ENCODE results near the gene SEC16A. TPM values are rescaled to one million over a fixed set of nuclear protein-coding genes. Genes with fewer than 3 reads are reported as not detected.

Gene SEC16A
- total RNA-seq, 2 experiments from 2014 or later, result 69.4 to 71.2 TPM

- Mint-ChIP-seq H3K27me3 (no peaks in the 10 kb centered on the region), H3K9me3 (no peaks in the 10 kb centered on the region), H3K4me3 (no peak overlapping the region), H3K4me1 (no peaks in the 10 kb centered on the region), H3K27ac (no peak overlapping the region), H3K36me3 (no peaks in the 10 kb centered on the region)
- no peak for DNase-seq
These were observed 39.7 kb upstream of the SEC16A start for GRCh38 chr9:136522314-136523237.

GRCh38 chr9:136521537-136521936 is 38.7 kb upstream of the SEC16A start:
- no peaks in the 10 kb centered on the region for H3K9me3 Mint-ChIP-seq
- H3K4me3 Mint-ChIP-seq, result no peak overlapping the region
- DNase-seq, result no peak
- no peak overlapping the region for H3K27ac Mint-ChIP-seq
- H3K27me3 Mint-ChIP-seq, result no peaks in the 10 kb centered on the region
- no peaks in the 10 kb centered on the region for H3K36me3 Mint-ChIP-seq
- H3K4me1 Mint-ChIP-seq, result no peaks in the 10 kb centered on the region

- Mint-ChIP-seq H3K36me3 (no peaks in the 10 kb centered on the region), H3K27me3 (no peaks in the 10 kb centered on the region), H3K4me3 (no peak overlapping the region), H3K4me1 (no peaks in the 10 kb centered on the region), H3K9me3 (no peaks in the 10 kb centered on the region), H3K27ac (no peak overlapping the region)
- no peak for DNase-seq
These were observed 37.3 kb upstream of the SEC16A start for GRCh38 chr9:136520053-136520540.

- H3K27ac Mint-ChIP-seq, result no peak overlapping the region
- no peaks in the 10 kb centered on the region for H3K27me3 Mint-ChIP-seq
- peaks cover 3% of the 10 kb centered on the region for H3K36me3 Mint-ChIP-seq
- no peak for DNase-seq
- H3K4me3 Mint-ChIP-seq, result no peak overlapping the region
- no peaks in the 10 kb centered on the region for H3K4me1 Mint-ChIP-seq
- H3K9me3 Mint-ChIP-seq, result no peaks in the 10 kb centered on the region
These were observed 36.6 kb upstream of the SEC16A start for GRCh38 chr9:136519263-136520052.

DNA sequence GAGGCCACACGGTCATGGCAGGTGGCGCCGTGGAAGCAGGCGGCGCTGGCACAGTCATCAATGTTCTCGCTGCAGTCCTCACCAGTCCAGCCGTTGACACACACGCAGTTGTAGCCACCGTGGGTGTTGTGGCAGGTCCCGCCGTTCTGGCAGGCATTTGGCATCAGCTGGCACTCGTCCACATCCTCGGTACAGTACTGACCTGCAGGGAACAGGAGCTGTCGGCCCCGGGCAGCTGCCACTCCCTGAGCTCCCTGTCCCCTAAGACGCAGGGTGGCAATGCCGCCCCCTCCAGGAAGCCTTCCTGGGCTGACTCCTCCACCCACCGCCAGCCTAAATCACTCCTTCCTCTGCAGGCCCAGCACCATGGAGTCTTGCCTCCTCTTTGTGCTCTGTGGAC is 35.8 kb upstream of the SEC16A start:
- H3K27me3 Mint-ChIP-seq, result no peaks in the 10 kb centered on the region
- no peak overlapping the region for H3K4me3 Mint-ChIP-seq
- no peak for DNase-seq
- H3K9me3 Mint-ChIP-seq, result no peaks in the 10 kb centered on the region
- H3K27ac Mint-ChIP-seq, result no peak overlapping the region
- H3K4me1 Mint-ChIP-seq, result no peaks in the 10 kb centered on the region
- H3K36me3 Mint-ChIP-seq, result peaks cover 3% of the 10 kb centered on the region

DNA sequence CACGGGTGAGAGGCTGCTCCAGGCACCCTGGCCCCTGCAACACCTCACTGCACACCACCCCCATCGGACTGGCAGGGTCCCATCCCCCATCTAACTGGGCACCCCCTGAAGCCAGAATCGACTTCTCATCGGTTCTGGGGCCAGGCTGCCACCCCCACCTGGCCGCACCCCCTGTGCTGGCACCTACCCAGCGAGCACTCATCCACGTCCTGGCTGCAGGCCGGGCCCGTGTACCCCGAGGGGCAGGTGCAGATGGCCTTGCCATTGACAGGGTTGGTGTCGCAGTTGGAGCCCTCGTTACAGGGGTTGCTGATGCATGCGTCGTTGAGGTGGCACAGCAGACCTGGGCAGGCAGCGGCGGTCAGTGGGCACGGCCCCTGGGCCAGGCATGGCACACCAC is 35.1 kb upstream of the SEC16A start:
- H3K36me3 Mint-ChIP-seq, result peaks cover 7% of the 10 kb centered on the region
- H3K27me3 Mint-ChIP-seq, result no peaks in the 10 kb centered on the region
- H3K4me1 Mint-ChIP-seq, result no peaks in the 10 kb centered on the region
- H3K9me3 Mint-ChIP-seq, result no peaks in the 10 kb centered on the region
- H3K27ac Mint-ChIP-seq, result no peak overlapping the region
- DNase-seq, result no peak
- no peak overlapping the region for H3K4me3 Mint-ChIP-seq

- Mint-ChIP-seq H3K27me3 (no peaks in the 10 kb centered on the region), H3K27ac (no peak overlapping the region), H3K9me3 (no peaks in the 10 kb centered on the region), H3K4me3 (no peak overlapping the region), H3K4me1 (no peaks in the 10 kb centered on the region), H3K36me3 (peaks cover 7% of the 10 kb centered on the region)
- no peak for DNase-seq
These were observed 34.3 kb upstream of the SEC16A start for GRCh38 chr9:136517012-136517743.

DNA sequence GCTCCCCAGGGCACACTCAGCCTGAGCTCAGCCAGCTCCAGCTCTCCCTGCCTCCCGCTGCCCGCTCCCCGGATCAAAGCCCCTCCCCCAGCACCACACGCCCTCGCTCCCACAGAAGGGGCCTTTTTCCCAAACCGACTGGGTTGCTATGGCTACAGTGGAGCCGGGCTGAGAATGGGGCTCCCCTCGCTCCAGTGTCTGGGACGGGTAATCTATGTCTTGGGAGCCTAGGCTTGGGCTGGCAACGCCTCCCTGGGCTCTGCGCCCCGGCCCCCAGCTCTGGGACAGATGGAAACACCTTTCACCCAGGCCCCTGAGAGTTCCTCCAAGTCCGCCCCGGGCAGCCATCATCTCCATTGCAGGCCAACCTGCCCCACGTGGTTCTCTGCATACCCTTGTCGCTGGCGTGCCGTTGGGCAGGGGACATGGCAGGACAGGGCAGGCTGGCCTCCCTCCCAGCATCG is 33.4 kb upstream of the SEC16A start:
- Mint-ChIP-seq H3K27me3 (no peaks in the 10 kb centered on the region), H3K4me1 (no peaks in the 10 kb centered on the region), H3K9me3 (no peaks in the 10 kb centered on the region), H3K27ac (no peak overlapping the region), H3K36me3 (peaks cover 7% of the 10 kb centered on the region), H3K4me3 (no peak overlapping the region)
- no peak for DNase-seq

- H3K27me3 Mint-ChIP-seq, result no peaks in the 10 kb centered on the region
- no peak overlapping the region for H3K4me3 Mint-ChIP-seq
- no peak overlapping the region for H3K27ac Mint-ChIP-seq
- H3K4me1 Mint-ChIP-seq, result no peaks in the 10 kb centered on the region
- DNase-seq, result no peak
- no peaks in the 10 kb centered on the region for H3K9me3 Mint-ChIP-seq
- H3K36me3 Mint-ChIP-seq, result peaks cover 7% of the 10 kb centered on the region
These were observed 32.4 kb upstream of the SEC16A start for GRCh38 chr9:136515276-136515675.

GRCh38 chr9:136514022-136514714 is 31.3 kb upstream of the SEC16A start:
- DNase-seq, result no peak
- Mint-ChIP-seq H3K9me3 (no peaks in the 10 kb centered on the region), H3K27me3 (no peaks in the 10 kb centered on the region), H3K27ac (no peak overlapping the region), H3K36me3 (peaks cover 7% of the 10 kb centered on the region), H3K4me1 (no peaks in the 10 kb centered on the region), H3K4me3 (no peak overlapping the region)

DNA sequence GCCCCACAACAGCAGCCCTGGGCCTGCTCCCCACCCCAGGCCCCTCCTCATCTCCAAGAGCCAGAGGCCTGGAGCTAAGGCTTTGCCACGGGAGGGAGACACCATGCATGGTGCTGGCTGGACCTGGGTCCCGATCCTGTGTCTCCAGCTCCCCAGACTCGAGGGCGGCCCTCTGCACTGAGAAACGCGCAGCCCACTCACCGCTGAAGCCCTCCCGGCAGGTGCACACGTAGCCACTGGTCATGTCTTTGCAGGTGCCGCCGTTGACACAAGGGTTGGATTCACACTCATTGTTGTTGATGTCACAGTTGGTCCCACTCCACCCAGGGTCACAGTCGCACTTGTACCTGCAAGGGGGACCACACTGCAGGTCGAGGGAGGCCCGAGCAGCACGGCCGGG is 30.4 kb upstream of the SEC16A start:
- DNase-seq, result no peak
- H3K36me3 Mint-ChIP-seq, result peaks cover 7% of the 10 kb centered on the region
- H3K9me3 Mint-ChIP-seq, result no peaks in the 10 kb centered on the region
- no peaks in the 10 kb centered on the region for H3K4me1 Mint-ChIP-seq
- H3K4me3 Mint-ChIP-seq, result no peak overlapping the region
- H3K27me3 Mint-ChIP-seq, result no peaks in the 10 kb centered on the region
- no peak overlapping the region for H3K27ac Mint-ChIP-seq

DNA sequence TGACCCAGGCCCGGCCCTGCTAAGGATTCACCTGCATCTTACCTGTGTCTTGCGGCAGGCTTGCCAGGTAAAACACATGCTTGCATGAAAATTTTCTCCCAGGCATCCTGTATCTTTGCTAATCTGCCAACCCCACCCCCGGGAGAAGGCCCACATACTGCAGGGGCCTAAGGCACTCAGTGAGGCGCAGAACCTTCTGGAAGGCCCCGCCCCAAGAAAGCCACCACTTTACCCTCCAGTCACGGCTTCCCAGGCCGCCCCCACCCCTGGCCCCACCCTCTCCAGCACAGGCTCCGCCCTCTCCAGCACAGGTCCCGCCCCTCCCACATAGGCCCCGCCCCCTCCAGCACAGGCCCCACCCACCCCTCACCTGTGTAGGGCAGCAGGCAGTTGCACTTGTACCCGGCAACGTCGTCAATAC is 29.8 kb upstream of the SEC16A start:
- H3K27ac Mint-ChIP-seq, result no peak overlapping the region

DNA sequence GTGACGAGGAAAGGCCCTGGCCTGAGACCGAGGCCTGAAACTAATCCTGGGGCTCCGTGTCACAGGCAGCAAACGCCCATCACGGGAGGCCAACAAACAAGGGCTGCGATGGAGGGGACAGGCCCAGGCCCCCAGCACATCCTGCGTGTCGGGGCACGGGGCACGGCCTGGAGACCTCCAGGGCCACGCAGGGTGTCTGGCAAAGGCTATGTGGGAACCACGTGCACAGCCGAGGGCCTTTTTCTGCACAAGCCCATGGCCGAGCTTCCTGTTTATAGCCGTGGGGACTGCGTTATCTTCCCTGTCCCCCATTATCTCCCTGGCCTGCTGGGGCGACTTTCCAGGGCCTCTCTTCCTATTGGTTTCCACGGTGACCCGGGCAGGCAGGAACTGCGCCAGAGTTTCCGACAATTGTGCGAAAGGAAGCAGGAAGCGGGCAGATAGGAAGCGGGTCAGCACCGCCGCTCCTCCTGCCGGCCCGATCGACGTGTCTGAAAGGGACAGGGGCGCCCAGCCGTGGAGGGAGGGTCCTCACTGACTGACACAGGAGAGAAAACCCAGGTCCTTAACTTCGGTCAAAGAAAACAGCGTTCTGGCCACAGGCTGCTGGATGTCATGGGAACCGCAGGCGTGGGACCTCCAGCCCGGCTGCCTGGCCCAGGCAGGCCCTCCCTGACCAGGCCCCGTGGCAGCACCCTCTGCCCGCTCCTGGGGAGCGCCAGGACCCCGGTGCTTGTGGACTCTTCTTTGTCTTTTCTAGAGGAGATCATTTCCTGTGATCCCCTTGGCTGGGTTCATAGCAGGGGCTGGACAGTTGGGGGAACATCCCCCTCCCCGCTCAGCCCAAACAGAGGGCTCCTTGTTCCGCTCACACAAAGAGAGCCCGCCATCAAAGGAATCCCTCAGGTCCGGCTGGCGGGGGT is 29.1 kb upstream of the SEC16A start:
- H3K36me3 Mint-ChIP-seq, result peaks cover 7% of the 10 kb centered on the region
- no peak overlapping the region for H3K4me3 Mint-ChIP-seq
- no peak overlapping the region for H3K27ac Mint-ChIP-seq
- no peaks in the 10 kb centered on the region for H3K9me3 Mint-ChIP-seq
- no peak for DNase-seq
- H3K4me1 Mint-ChIP-seq, result no peaks in the 10 kb centered on the region
- H3K27me3 Mint-ChIP-seq, result no peaks in the 10 kb centered on the region

More for the DNA sequence above, 29.8 kb upstream of the SEC16A start:
- H3K4me1 Mint-ChIP-seq, result no peaks in the 10 kb centered on the region
- no peak for DNase-seq
- peaks cover 7% of the 10 kb centered on the region for H3K36me3 Mint-ChIP-seq
- no peaks in the 10 kb centered on the region for H3K27me3 Mint-ChIP-seq
- no peak overlapping the region for H3K4me3 Mint-ChIP-seq
- H3K9me3 Mint-ChIP-seq, result no peaks in the 10 kb centered on the region
